Endothelial cell (in vitro differentiated cells): ENCODE measurements around the gene P2RY4. TPM values are rescaled to one million over a fixed set of nuclear protein-coding genes. Genes with fewer than 3 reads are reported as not detected.
"Not testable (repeated sequence)": the region's sequence is repeated elsewhere in the genome, so short reads cannot be mapped to it uniquely, and the experiment has no call there.

Source experiments
- DNase-seq: peaks from one replicate; pipeline ENCODE4 v3.0.0; 2021; ENCODE audit warnings: low spot score
- H3K27ac Mint-ChIP-seq: one replicate; pipeline ENCODE4 v1.8.0; 2021; ENCODE audit warnings: mixed read lengths, inconsistent platforms; ENCODE audit not compliant: unreplicated experiment
- H3K27me3 Mint-ChIP-seq: one replicate; pipeline ENCODE4 v1.8.0; 2021; ENCODE audit warnings: mild to moderate bottlenecking, moderate library complexity, mixed read lengths, inconsistent platforms; ENCODE audit not compliant: unreplicated experiment
- H3K36me3 Mint-ChIP-seq: one replicate; pipeline ENCODE4 v1.8.0; 2021; ENCODE audit warnings: mild to moderate bottlenecking, low read depth, mixed read lengths, inconsistent platforms; ENCODE audit not compliant: unreplicated experiment
- H3K4me1 Mint-ChIP-seq: one replicate; pipeline ENCODE4 v1.8.0; 2021; ENCODE audit warnings: mild to moderate bottlenecking, mixed read lengths, inconsistent platforms; ENCODE audit not compliant: unreplicated experiment
- H3K4me3 Mint-ChIP-seq: one replicate; pipeline ENCODE4 v1.8.0; 2021; ENCODE audit warnings: mild to moderate bottlenecking, mixed read lengths, inconsistent platforms; ENCODE audit not compliant: unreplicated experiment
- H3K9me3 Mint-ChIP-seq: one replicate; pipeline ENCODE4 v1.8.0; 2021; ENCODE audit warnings: mixed read lengths, inconsistent platforms; ENCODE audit not compliant: unreplicated experiment
- total RNA-seq: library from RNA; stranded (reverse); fragmentation: NEBNext Ultra II Directional; extraction: Animal tissue kit (Norgen Biotek cat#: 25700); gene quantifications from one replicate; pipeline ENCODE4 v1.2.1, GENCODE V29; 2021; ENCODE audit not compliant: unreplicated experiment
- TF ChIP-seq, protein P1 (sequence below): fragments of 200-600 bp; sonication (generic); IDR thresholded peaks from one replicate; pipeline ENCODE4 v1.5.0; 2021; ENCODE audit warnings: antibody characterized with exemption; ENCODE audit not compliant: unreplicated experiment

Gene P2RY4
- total RNA-seq, 1 donor from 2014 or later = 0.38 TPM

GRCh38 chrX:70244881-70245280, 15.1 kb downstream of the P2RY4 start:
- DNase-seq = no peak
- TF ChIP-seq, protein P1, sequence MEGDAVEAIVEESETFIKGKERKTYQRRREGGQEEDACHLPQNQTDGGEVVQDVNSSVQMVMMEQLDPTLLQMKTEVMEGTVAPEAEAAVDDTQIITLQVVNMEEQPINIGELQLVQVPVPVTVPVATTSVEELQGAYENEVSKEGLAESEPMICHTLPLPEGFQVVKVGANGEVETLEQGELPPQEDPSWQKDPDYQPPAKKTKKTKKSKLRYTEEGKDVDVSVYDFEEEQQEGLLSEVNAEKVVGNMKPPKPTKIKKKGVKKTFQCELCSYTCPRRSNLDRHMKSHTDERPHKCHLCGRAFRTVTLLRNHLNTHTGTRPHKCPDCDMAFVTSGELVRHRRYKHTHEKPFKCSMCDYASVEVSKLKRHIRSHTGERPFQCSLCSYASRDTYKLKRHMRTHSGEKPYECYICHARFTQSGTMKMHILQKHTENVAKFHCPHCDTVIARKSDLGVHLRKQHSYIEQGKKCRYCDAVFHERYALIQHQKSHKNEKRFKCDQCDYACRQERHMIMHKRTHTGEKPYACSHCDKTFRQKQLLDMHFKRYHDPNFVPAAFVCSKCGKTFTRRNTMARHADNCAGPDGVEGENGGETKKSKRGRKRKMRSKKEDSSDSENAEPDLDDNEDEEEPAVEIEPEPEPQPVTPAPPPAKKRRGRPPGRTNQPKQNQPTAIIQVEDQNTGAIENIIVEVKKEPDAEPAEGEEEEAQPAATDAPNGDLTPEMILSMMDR = no peak
- Mint-ChIP-seq H3K4me3 (no peak overlapping the region), H3K36me3 (no peaks in the 10 kb centered on the region), H3K27me3 (no peaks in the 10 kb centered on the region), H3K9me3 (no peaks in the 10 kb centered on the region), H3K27ac (no peak overlapping the region), H3K4me1 (no peaks in the 10 kb centered on the region)

GRCh38 chrX:70243601-70244000, 16.4 kb downstream of the P2RY4 start:
- H3K36me3 Mint-ChIP-seq, H3K4me1 Mint-ChIP-seq, DNase-seq, H3K27ac Mint-ChIP-seq, H3K4me3 Mint-ChIP-seq, H3K27me3 Mint-ChIP-seq, H3K9me3 Mint-ChIP-seq: not testable (repeated sequence)

GRCh38 chrX:70241501-70241900, 18.5 kb downstream of the P2RY4 start:
- H3K27me3 Mint-ChIP-seq = no peaks in the 10 kb centered on the region
- H3K9me3 Mint-ChIP-seq = no peaks in the 10 kb centered on the region
- peaks cover 3% of the 10 kb centered on the region for H3K4me1 Mint-ChIP-seq
- no peaks in the 10 kb centered on the region for H3K36me3 Mint-ChIP-seq
- no peak for DNase-seq
- TF ChIP-seq, protein P1 = no peak
- no peak overlapping the region for H3K4me3 Mint-ChIP-seq
- no peak overlapping the region for H3K27ac Mint-ChIP-seq

DNA sequence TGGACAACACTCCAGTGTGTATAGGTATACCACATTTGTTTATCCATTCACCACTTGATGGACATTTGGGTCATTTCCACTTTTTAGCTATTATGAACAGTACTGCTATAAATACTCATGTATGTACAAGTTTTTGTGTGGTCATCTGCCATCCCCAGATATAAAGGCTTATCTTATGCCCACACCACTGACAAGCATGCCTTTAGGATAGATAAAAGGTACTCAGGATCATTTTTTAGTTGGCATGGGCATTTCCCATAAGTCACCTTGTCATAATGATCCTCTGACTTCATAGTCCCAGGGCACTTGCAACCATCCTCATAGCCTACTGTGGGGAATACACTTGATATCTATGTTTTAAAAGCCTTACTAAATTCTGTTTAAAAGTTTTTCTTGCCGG, 19.3 kb downstream of the P2RY4 start:
- no peak overlapping the region for H3K4me3 Mint-ChIP-seq
- H3K27me3 Mint-ChIP-seq = no peaks in the 10 kb centered on the region
- no peaks in the 10 kb centered on the region for H3K9me3 Mint-ChIP-seq

GRCh38 chrX:70234355-70234754, 25.6 kb downstream of the P2RY4 start, which contains the start of gene AWAT1:
Gene AWAT1, plus strand, starts transcription at chrX:70234655. Its CDS starts 41 bp downstream, at chrX:70234696.
- H3K4me1 Mint-ChIP-seq = peaks cover 3% of the 10 kb centered on the region
- no peaks in the 10 kb centered on the region for H3K9me3 Mint-ChIP-seq
- no peak within 1 kb of the TSS for H3K27ac Mint-ChIP-seq
- H3K4me3 Mint-ChIP-seq = no peak within 1 kb of the TSS
- no peaks in the 10 kb centered on the region for H3K27me3 Mint-ChIP-seq
- no peak for DNase-seq
- H3K36me3 Mint-ChIP-seq = no peaks in the 10 kb centered on the region
- TF ChIP-seq, protein P1 = no peak

More for the DNA sequence above, 19.3 kb downstream of the P2RY4 start:
- Mint-ChIP-seq H3K4me1 (peaks cover 3% of the 10 kb centered on the region), H3K36me3 (no peaks in the 10 kb centered on the region), H3K27ac (no peak overlapping the region)
- DNase-seq = no peak
- TF ChIP-seq, protein P1 = no peak
